GM12878 (cell line): ENCODE results near the gene UQCRC1. TPM values are rescaled to one million over a fixed set of nuclear protein-coding genes. Genes with fewer than 3 reads are reported as not detected.
A peak's percentile ranks its signal among the peaks of the same experiment; 100 is the strongest.

ENCODE experiments used
- BCL11A ChIP-seq: IDR thresholded peaks from 2 replicates; pipeline ENCODE4 v1.6.1; 2011; ENCODE audit warnings: low read depth, low read length
- ETV6 ChIP-seq, 2 experiments: fragments of 450-650 bp in 1 of 2; IDR thresholded peaks in 1 of 2; conservative IDR thresholded peaks in 1 of 2; 2 replicates each; pipeline ENCODE4 v1.6.1; 2014; ENCODE audit warnings: antibody characterized with exemption in 1 of 2, borderline replicate concordance in 1 of 2, low read depth in 1 of 2, mild to moderate bottlenecking in 1 of 2, moderate library complexity in 1 of 2
- FOS ChIP-seq: IDR thresholded peaks from 3 replicates; pipeline ENCODE4 v1.6.1; 2011; ENCODE audit warnings: borderline replicate concordance; ENCODE audit not compliant: insufficient read length; ENCODE audit errors: extremely low read depth
- FOXM1 ChIP-seq: IDR thresholded peaks from 2 replicates; pipeline ENCODE4 v1.6.1; 2012; ENCODE audit warnings: low read depth, mild to moderate bottlenecking, inconsistent platforms, low read length, moderate library complexity
- GABPA ChIP-seq: IDR thresholded peaks from 2 replicates; pipeline ENCODE4 v1.6.1; 2014; ENCODE audit warnings: antibody characterized with exemption, low read depth, mild to moderate bottlenecking, inconsistent platforms
- KLF5 ChIP-seq: fragments of 450-650 bp; IDR thresholded peaks from 2 replicates; pipeline ENCODE4 v1.6.1; 2014; ENCODE audit warnings: mild to moderate bottlenecking; ENCODE audit not compliant: partially characterized antibody
- MEF2A ChIP-seq: IDR thresholded peaks from 2 replicates; pipeline ENCODE4 v1.6.1; 2011; ENCODE audit warnings: low read depth, mild to moderate bottlenecking, low read length, moderate library complexity; ENCODE audit not compliant: insufficient read depth
- RBBP5 ChIP-seq: fragments of 200-600 bp; sonication (generic); conservative IDR thresholded peaks from 2 replicates; pipeline ENCODE4 v1.6.1; 2016
- SMC3 ChIP-seq: IDR thresholded peaks from 2 replicates; pipeline ENCODE4 v1.6.1; 2011; ENCODE audit warnings: low read length, improper control_type of control experiment, borderline replicate concordance
- SUZ12 ChIP-seq: fragments of 200-600 bp; sonication (generic); IDR thresholded peaks from one replicate; pipeline ENCODE4 v1.6.1; 2018; ENCODE audit warnings: antibody characterized with exemption, mild to moderate bottlenecking; ENCODE audit not compliant: unreplicated experiment
- TCF12 ChIP-seq: IDR thresholded peaks from 2 replicates; pipeline ENCODE4 v1.6.1; 2011; ENCODE audit warnings: low read depth, mild to moderate bottlenecking, low read length
- TCF7 ChIP-seq: IDR thresholded peaks from 2 replicates; pipeline ENCODE4 v1.6.1; 2014; ENCODE audit warnings: antibody characterized with exemption, borderline replicate concordance
- YY1 ChIP-seq: IDR thresholded peaks from 2 replicates; pipeline ENCODE4 v1.6.1; 2011; ENCODE audit warnings: low read depth, mild to moderate bottlenecking, low read length
- ZNF207 ChIP-seq: fragments of 450-650 bp; IDR thresholded peaks from 2 replicates; pipeline ENCODE4 v1.6.1; 2014; ENCODE audit warnings: antibody characterized with exemption, mild to moderate bottlenecking, borderline replicate concordance
- ZNF622 ChIP-seq: fragments of 450-650 bp; IDR thresholded peaks from 2 replicates; pipeline ENCODE4 v1.6.1; 2017; ENCODE audit warnings: mild to moderate bottlenecking, inconsistent platforms
- polyA plus RNA-seq, 11 experiments: library from polyadenylated mRNA; depleted of rRNA in 4 of 11; unstranded in 6 of 11; stranded (reverse) in 5 of 11; fragments of >200 nt; fragmentation: Nextera tagmentation in 4 of 11; fragmentation: Illumina TruSeq in 1 of 11; extraction: Ambion mirVana in 4 of 11; extraction: Trizol in 1 of 11; gene quantifications; 1 replicate in 1 of 11; 2 replicates in 10 of 11; pipeline versions ENCODE4 v1.2.1 to v1.2.3, GENCODE V29; 2011 to 2016; ENCODE audit warnings: inconsistent platforms in 2 of 11, missing spikeins in 2 of 11, low read depth in 1 of 11
- total RNA-seq, 4 experiments: library from RNA; depleted of rRNA in 3 of 4; stranded (reverse); fragments of >200 nt in 3 of 4; fragmentation: Illumina TruSeq in 1 of 4; extraction: Trizol in 1 of 4; gene quantifications; 2 replicates each; pipeline versions ENCODE4 v1.2.1 to v1.2.3, GENCODE V29; 2013 to 2021
- TF ChIP-seq, protein P1 (sequence below), 3 experiments: IDR thresholded peaks in 2 of 3; conservative IDR thresholded peaks in 1 of 3; 2 replicates each; pipeline ENCODE4 v1.5.1; 2011; ENCODE audit warnings: low read depth in 3 of 3, low read length in 3 of 3, mild to moderate bottlenecking in 3 of 3, control low read depth in 2 of 3, moderate library complexity in 2 of 3, inconsistent platforms in 1 of 3, mixed read lengths in 1 of 3; ENCODE audit not compliant: control insufficient read depth in 2 of 3, insufficient read depth in 1 of 3; ENCODE audit errors: extremely low read depth in 1 of 3
- TF ChIP-seq, protein P2 (sequence below): IDR thresholded peaks from 2 replicates; pipeline ENCODE4 v1.6.1; 2012; ENCODE audit warnings: low read length, inconsistent platforms
- TF ChIP-seq, protein P3 (sequence below): fragments of 450-650 bp; IDR thresholded peaks from 2 replicates; pipeline ENCODE4 v1.6.1; 2017; ENCODE audit warnings: mild to moderate bottlenecking, low read depth, inconsistent platforms; ENCODE audit not compliant: poor library complexity, severe bottlenecking
- TF ChIP-seq, protein P4 (sequence below): fragments of 450-650 bp; IDR thresholded peaks from 2 replicates; pipeline ENCODE4 v1.6.1; 2017; ENCODE audit warnings: mild to moderate bottlenecking, moderate library complexity

The UQCRC1 gene
- total and polyA plus RNA-seq, 10 of the 15 experiments (the other 5 are each of a cell fraction or from before 2014, with no cell fraction given): 116 to 426 (median 228) TPM

DNA sequence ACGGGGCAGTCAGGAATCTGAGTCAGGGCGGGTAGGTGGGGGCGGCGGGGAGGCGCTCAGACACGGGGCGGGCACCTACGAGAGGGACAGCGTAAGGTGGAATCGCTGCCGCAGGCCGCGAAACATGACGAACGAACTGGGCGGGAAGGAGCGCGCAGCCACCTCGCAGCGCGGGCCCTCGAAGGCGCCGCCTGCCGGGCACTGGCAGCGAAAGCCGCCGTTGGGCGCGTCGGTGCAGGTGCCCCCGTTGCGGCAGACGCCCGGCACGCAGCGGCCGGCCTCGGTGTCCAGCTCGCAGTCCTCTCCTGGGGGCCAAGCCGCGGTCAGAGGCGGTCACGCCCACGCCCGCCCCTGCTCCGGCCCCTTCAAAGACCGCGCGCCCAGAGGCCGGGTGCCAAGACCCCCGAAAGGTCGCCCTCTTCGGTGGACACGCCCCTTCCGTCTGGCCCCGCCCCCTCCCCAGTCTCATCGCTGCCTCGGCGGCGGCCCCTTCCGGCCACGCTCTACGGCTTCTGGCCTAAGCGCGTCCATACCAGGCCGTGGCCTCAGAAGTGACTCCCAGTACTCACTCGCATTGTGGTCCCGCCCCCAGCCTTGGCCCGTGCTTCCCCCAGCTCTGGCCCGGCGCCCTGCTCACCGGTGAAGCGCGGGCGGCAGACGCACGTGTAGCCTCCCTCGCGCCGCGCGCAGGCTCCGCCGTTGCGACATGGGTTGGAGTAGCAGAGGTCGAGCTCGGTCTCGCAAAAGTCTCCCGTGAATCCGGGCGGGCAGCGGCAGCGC is 46.8 kb upstream of the UQCRC1 start (continued):
- TF ChIP-seq TCF12 (peak; percentile 54; the same call in 1 of the 2 replicates), SUZ12 (no peak), ETV6 (conservative IDR thresholded peaks at IDR 0.05 in 1 of 2, IDR thresholded peaks at IDR 0.05 in 1 of 2; ENCODE audit: borderline replicate concordance in 1 of 2, low read depth in 1 of 2) (no peak), TCF7 (no peak), RBBP5 (no peak), ZNF622 (no peak), YY1 (0 out of 2 replicates have a peak, but pooled peaks have one; percentile 37), GABPA (no peak), MEF2A (no peak), KLF5 (no peak), BCL11A (no peak), ZNF207 (peak; percentile 71; the same call in 1 of the 2 replicates), FOXM1 (no peak), SMC3 (peak; percentile 15; the same call in 1 of the 2 replicates), FOS (no peak)
- TF ChIP-seq, protein P1, sequence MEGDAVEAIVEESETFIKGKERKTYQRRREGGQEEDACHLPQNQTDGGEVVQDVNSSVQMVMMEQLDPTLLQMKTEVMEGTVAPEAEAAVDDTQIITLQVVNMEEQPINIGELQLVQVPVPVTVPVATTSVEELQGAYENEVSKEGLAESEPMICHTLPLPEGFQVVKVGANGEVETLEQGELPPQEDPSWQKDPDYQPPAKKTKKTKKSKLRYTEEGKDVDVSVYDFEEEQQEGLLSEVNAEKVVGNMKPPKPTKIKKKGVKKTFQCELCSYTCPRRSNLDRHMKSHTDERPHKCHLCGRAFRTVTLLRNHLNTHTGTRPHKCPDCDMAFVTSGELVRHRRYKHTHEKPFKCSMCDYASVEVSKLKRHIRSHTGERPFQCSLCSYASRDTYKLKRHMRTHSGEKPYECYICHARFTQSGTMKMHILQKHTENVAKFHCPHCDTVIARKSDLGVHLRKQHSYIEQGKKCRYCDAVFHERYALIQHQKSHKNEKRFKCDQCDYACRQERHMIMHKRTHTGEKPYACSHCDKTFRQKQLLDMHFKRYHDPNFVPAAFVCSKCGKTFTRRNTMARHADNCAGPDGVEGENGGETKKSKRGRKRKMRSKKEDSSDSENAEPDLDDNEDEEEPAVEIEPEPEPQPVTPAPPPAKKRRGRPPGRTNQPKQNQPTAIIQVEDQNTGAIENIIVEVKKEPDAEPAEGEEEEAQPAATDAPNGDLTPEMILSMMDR (IDR thresholded peaks at IDR 0.05 in 2 of 3, conservative IDR thresholded peaks at IDR 0.05 in 1 of 3; ENCODE audit: control insufficient read depth in 2 of 3, extremely low read depth in 1 of 3, insufficient read depth in 1 of 3, low read depth in 3 of 3, low read length in 3 of 3): peak; percentile 61 to 69 (median 64); a peak in 5 of 6 replicates
- TF ChIP-seq, protein P2, sequence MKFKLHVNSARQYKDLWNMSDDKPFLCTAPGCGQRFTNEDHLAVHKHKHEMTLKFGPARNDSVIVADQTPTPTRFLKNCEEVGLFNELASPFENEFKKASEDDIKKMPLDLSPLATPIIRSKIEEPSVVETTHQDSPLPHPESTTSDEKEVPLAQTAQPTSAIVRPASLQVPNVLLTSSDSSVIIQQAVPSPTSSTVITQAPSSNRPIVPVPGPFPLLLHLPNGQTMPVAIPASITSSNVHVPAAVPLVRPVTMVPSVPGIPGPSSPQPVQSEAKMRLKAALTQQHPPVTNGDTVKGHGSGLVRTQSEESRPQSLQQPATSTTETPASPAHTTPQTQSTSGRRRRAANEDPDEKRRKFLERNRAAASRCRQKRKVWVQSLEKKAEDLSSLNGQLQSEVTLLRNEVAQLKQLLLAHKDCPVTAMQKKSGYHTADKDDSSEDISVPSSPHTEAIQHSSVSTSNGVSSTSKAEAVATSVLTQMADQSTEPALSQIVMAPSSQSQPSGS: no peak
- TF ChIP-seq, protein P3, sequence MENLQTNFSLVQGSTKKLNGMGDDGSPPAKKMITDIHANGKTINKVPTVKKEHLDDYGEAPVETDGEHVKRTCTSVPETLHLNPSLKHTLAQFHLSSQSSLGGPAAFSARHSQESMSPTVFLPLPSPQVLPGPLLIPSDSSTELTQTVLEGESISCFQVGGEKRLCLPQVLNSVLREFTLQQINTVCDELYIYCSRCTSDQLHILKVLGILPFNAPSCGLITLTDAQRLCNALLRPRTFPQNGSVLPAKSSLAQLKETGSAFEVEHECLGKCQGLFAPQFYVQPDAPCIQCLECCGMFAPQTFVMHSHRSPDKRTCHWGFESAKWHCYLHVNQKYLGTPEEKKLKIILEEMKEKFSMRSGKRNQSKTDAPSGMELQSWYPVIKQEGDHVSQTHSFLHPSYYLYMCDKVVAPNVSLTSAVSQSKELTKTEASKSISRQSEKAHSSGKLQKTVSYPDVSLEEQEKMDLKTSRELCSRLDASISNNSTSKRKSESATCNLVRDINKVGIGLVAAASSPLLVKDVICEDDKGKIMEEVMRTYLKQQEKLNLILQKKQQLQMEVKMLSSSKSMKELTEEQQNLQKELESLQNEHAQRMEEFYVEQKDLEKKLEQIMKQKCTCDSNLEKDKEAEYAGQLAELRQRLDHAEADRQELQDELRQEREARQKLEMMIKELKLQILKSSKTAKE: no peak
- TF ChIP-seq, protein P4, sequence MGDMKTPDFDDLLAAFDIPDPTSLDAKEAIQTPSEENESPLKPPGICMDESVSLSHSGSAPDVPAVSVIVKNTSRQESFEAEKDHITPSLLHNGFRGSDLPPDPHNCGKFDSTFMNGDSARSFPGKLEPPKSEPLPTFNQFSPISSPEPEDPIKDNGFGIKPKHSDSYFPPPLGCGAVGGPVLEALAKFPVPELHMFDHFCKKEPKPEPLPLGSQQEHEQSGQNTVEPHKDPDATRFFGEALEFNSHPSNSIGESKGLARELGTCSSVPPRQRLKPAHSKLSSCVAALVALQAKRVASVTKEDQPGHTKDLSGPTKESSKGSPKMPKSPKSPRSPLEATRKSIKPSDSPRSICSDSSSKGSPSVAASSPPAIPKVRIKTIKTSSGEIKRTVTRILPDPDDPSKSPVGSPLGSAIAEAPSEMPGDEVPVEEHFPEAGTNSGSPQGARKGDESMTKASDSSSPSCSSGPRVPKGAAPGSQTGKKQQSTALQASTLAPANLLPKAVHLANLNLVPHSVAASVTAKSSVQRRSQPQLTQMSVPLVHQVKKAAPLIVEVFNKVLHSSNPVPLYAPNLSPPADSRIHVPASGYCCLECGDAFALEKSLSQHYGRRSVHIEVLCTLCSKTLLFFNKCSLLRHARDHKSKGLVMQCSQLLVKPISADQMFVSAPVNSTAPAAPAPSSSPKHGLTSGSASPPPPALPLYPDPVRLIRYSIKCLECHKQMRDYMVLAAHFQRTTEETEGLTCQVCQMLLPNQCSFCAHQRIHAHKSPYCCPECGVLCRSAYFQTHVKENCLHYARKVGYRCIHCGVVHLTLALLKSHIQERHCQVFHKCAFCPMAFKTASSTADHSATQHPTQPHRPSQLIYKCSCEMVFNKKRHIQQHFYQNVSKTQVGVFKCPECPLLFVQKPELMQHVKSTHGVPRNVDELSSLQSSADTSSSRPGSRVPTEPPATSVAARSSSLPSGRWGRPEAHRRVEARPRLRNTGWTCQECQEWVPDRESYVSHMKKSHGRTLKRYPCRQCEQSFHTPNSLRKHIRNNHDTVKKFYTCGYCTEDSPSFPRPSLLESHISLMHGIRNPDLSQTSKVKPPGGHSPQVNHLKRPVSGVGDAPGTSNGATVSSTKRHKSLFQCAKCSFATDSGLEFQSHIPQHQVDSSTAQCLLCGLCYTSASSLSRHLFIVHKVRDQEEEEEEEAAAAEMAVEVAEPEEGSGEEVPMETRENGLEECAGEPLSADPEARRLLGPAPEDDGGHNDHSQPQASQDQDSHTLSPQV: peak; percentile 38; the same call in 1 of the 2 replicates
